Stimulated activated CD8-positive, alpha-beta memory T cell treated with anti-CD3 and anti-CD28 coated beads, Interleukin-2, amount 100 ng/mL, for 48 hours (primary cell): Measurements from ENCODE around the gene NUP43.
"Not testable (repeated sequence)": the region's sequence is repeated elsewhere in the genome, so short reads cannot be mapped to it uniquely, and the experiment has no call there.

ENCODE experiments used
- DNase-seq, 2 donors: peaks; one replicate each; pipeline ENCODE4 v3.0.0-alpha.2; 2020; ENCODE audit warnings: low read depth in 2 of 2

Gene NUP43

GRCh38 chr6:149691201-149691600, 55.1 kb downstream of the NUP43 start:
- no peak for DNase-seq

GRCh38 chr6:149686230-149686629, 60.1 kb downstream of the NUP43 start:
- no peak for DNase-seq

- DNase-seq = no peak
Observed at GRCh38 chr6:149683256-149683859, 63.0 kb downstream of the NUP43 start.

GRCh38 chr6:149681845-149682244, 64.5 kb downstream of the NUP43 start:
- DNase-seq = not testable (repeated sequence)

GRCh38 chr6:149681209-149681608, 65.1 kb downstream of the NUP43 start:
- no peak for DNase-seq

GRCh38 chr6:149680503-149680902, 65.8 kb downstream of the NUP43 start:
- DNase-seq = no peak
